Retinal pigment epithelial cell (primary cell): ENCODE results near the gene PDK1.
"Not testable (repeated sequence)": the region's sequence is repeated elsewhere in the genome, so short reads cannot be mapped to it uniquely, and the experiment has no call there.

Experiments used
- DNase-seq: peaks from one replicate; pipeline ENCODE4 v3.0.0-alpha.2; 2010; ENCODE audit warnings: low read depth
- H3K4me3 ChIP-seq: 2 replicates; pipeline ENCODE4 v1.5.1; 2011; ENCODE audit warnings: mild to moderate bottlenecking, low read length, control low read depth, moderate library complexity
- CTCF ChIP-seq: conservative IDR thresholded peaks from 2 replicates; pipeline ENCODE4 v1.5.1; 2011; ENCODE audit warnings: low read depth, low read length, control low read depth, inconsistent platforms

PDK1 gene

GRCh38 chr2:172535119-172535518 is 20.8 kb upstream of the PDK1 start:
- DNase-seq, result no peak
- no peak for TF ChIP-seq CTCF
- no peak overlapping the region for H3K4me3 ChIP-seq

GRCh38 chr2:172537851-172538250 is 18.0 kb upstream of the PDK1 start:
- not testable (repeated sequence) for H3K4me3 ChIP-seq, DNase-seq

GRCh38 chr2:172539767-172540166 is 16.1 kb upstream of the PDK1 start:
- TF ChIP-seq CTCF, result no peak

GRCh38 chr2:172540421-172540820 is 15.5 kb upstream of the PDK1 start:
- DNase-seq, result no peak
- H3K4me3 ChIP-seq, result no peak overlapping the region
- no peak for TF ChIP-seq CTCF

More at GRCh38 chr2:172539767-172540166, 16.1 kb upstream of the PDK1 start:
- DNase-seq, result no peak
- H3K4me3 ChIP-seq, result no peak overlapping the region

- DNase-seq, result no peak
- H3K4me3 ChIP-seq, result no peak overlapping the region
- TF ChIP-seq CTCF, result no peak
Measured at GRCh38 chr2:172545408-172546075, 10.3 kb upstream of the PDK1 start.

GRCh38 chr2:172549131-172549530 is 6.8 kb upstream of the PDK1 start:
- TF ChIP-seq CTCF, result no peak

GRCh38 chr2:172549802-172550201 is 6.1 kb upstream of the PDK1 start:
- H3K4me3 ChIP-seq, DNase-seq: not testable (repeated sequence)

More at GRCh38 chr2:172549131-172549530, 6.8 kb upstream of the PDK1 start:
- H3K4me3 ChIP-seq, result no peak overlapping the region
- DNase-seq, result no peak

- TF ChIP-seq CTCF, result no peak
- no peak for DNase-seq
Measured at GRCh38 chr2:172550419-172550818, 5.5 kb upstream of the PDK1 start.

More at GRCh38 chr2:172550419-172550818, 5.5 kb upstream of the PDK1 start:
- H3K4me3 ChIP-seq, result no peak overlapping the region
